ENCODE data around the gene DMC1. TPM values are rescaled to one million over a fixed set of nuclear protein-coding genes. Genes with fewer than 3 reads are reported as not detected.

The DMC1 gene
- total RNA-seq, 6 experiments from 2014 or later: 0.55 TPM; not detected in 5

- TF ChIP-seq CTCF (IDR thresholded peaks at IDR 0.05) (no peak), POLR2A (IDR thresholded peaks at IDR 0.05) (no peak)
- peaks cover 0 to 10% (median 0%) of the 10 kb centered on the region in 4 donors for H3K4me1 ChIP-seq
- no peaks in the 10 kb centered on the region for H3K27me3 ChIP-seq
- H3K9me3 ChIP-seq: no peaks in the 10 kb centered on the region
- H3K27ac ChIP-seq: no peak overlapping the region
- no peak overlapping the region for H3K4me3 ChIP-seq
- DNase-seq (no peak), ATAC-seq (peak in 2 of 4 donors; percentile 14 to 87)
- WGBS (ENCODE audit: insufficient coverage, low coverage, low lambda C conversion rate, missing lambda C conversion rate): 37% methylated on average over 4 of the region's 4 CpGs
- intact Hi-C loops (cut with DNase I): no loop called here
- no peaks in the 10 kb centered on the region for H3K36me3 ChIP-seq
Measured at GRCh38 chr22:38614332-38615063, 44.5 kb upstream of the DMC1 start.

- no peak for DNase-seq
- no peaks in the 10 kb centered on the region for H3K27me3 ChIP-seq
- WGBS (ENCODE audit: insufficient coverage, low coverage, low lambda C conversion rate, missing lambda C conversion rate): 73% methylated on average over 4 of the region's 4 CpGs
Measured at GRCh38 chr22:38613588-38613987, 43.6 kb upstream of the DMC1 start.

GRCh38 chr22:38612217-38613006 lies 42.4 kb upstream of the DMC1 start:
- Histone ChIP-seq H3K27ac (no peak overlapping the region), H3K36me3 (no peaks in the 10 kb centered on the region), H3K4me3 (no peak overlapping the region), H3K9me3 (no peaks in the 10 kb centered on the region), H3K4me1 (peaks cover 0 to 14% (median 0%) of the 10 kb centered on the region in 4 donors), H3K27me3 (no peaks in the 10 kb centered on the region)
- TF ChIP-seq CTCF (IDR thresholded peaks at IDR 0.05): no peak
- TF ChIP-seq POLR2A (IDR thresholded peaks at IDR 0.05): no peak
- intact Hi-C loops (cut with DNase I): no loop called here
- WGBS (ENCODE audit: insufficient coverage, low coverage, low lambda C conversion rate, missing lambda C conversion rate): 80% methylated on average over 5 of the region's 5 CpGs
- DNase-seq (peak in 2 of 3 donors; percentile 30 to 54), ATAC-seq (peak in 1 of 4 donors; percentile 52)

More at GRCh38 chr22:38613588-38613987, 43.6 kb upstream of the DMC1 start:
- no peak overlapping the region for H3K27ac ChIP-seq
- H3K9me3 ChIP-seq: no peaks in the 10 kb centered on the region
- TF ChIP-seq CTCF (IDR thresholded peaks at IDR 0.05) (no peak), POLR2A (IDR thresholded peaks at IDR 0.05) (no peak)
- H3K4me3 ChIP-seq: no peak overlapping the region
- intact Hi-C loops (cut with DNase I): no loop called here
- no peaks in the 10 kb centered on the region for H3K36me3 ChIP-seq
- peaks cover 0 to 10% (median 0%) of the 10 kb centered on the region in 4 donors for H3K4me1 ChIP-seq
- ATAC-seq: no peak

GRCh38 chr22:38611559-38611958 lies 41.6 kb upstream of the DMC1 start:
- ATAC-seq (peak; percentile 36 to 84 (median 75)), DNase-seq (peak in 1 of 3 donors; percentile 75)
- no peaks in the 10 kb centered on the region for H3K36me3 ChIP-seq
- no peak for TF ChIP-seq POLR2A (IDR thresholded peaks at IDR 0.05)
- H3K4me1 ChIP-seq: peaks cover 0 to 22% (median 0%) of the 10 kb centered on the region in 4 donors
- H3K27ac ChIP-seq: no peak overlapping the region
- intact Hi-C loops (cut with DNase I): no loop called here
- H3K9me3 ChIP-seq: no peaks in the 10 kb centered on the region
- H3K4me3 ChIP-seq: no peak overlapping the region
- no peaks in the 10 kb centered on the region for H3K27me3 ChIP-seq
- WGBS (ENCODE audit: insufficient coverage, low coverage, low lambda C conversion rate, missing lambda C conversion rate): 80% methylated on average over 3 of the region's 5 CpGs

GRCh38 chr22:38610234-38610633 lies 40.3 kb upstream of the DMC1 start:
- DNase-seq (no peak), ATAC-seq (no peak)
- Histone ChIP-seq H3K27me3 (no peaks in the 10 kb centered on the region), H3K9me3 (no peaks in the 10 kb centered on the region), H3K36me3 (no peaks in the 10 kb centered on the region), H3K4me1 (peaks cover 0 to 23% (median 0%) of the 10 kb centered on the region in 4 donors), H3K4me3 (no peak overlapping the region), H3K27ac (no peak overlapping the region)
- intact Hi-C loops (cut with DNase I): no loop called here
- no peak for TF ChIP-seq CTCF (IDR thresholded peaks at IDR 0.05)
- no peak for TF ChIP-seq POLR2A (IDR thresholded peaks at IDR 0.05)
- WGBS (ENCODE audit: insufficient coverage, low coverage, low lambda C conversion rate, missing lambda C conversion rate): 88% methylated on average over 4 of the region's 5 CpGs
